Skeletal muscle tissue (tissue), 4 donors: Measurements from ENCODE around the gene APOBEC3F. TPM values are rescaled to one million over a fixed set of nuclear protein-coding genes. Genes with fewer than 3 reads are reported as not detected.

Experiments
- H3K27ac ChIP-seq: one replicate; pipeline ENCODE4 v1.7.0; 2013; ENCODE audit warnings: mild to moderate bottlenecking, low read depth, low read length, inconsistent platforms
- H3K27me3 ChIP-seq, 3 donors: one replicate each; pipeline ENCODE4 v1.7.0; 2013; ENCODE audit warnings: low read length in 3 of 3; ENCODE audit not compliant: control insufficient read depth in 3 of 3, insufficient read depth in 3 of 3
- H3K36me3 ChIP-seq, 3 donors: one replicate each; pipeline ENCODE4 v1.7.0; 2013; ENCODE audit warnings: low read length in 3 of 3; ENCODE audit not compliant: control insufficient read depth in 3 of 3, insufficient read depth in 3 of 3
- H3K4me1 ChIP-seq, 3 donors: one replicate each; pipeline ENCODE4 v1.7.0; 2013; ENCODE audit warnings: low read length in 3 of 3, mild to moderate bottlenecking in 3 of 3; ENCODE audit not compliant: control insufficient read depth in 3 of 3, insufficient read depth in 3 of 3
- H3K4me3 ChIP-seq, 3 donors: one replicate each; pipeline ENCODE4 v1.7.0; 2013; ENCODE audit warnings: low read length in 3 of 3
- H3K9ac ChIP-seq, 3 donors: one replicate each; pipeline ENCODE4 v1.7.0; 2013; ENCODE audit warnings: low read length in 3 of 3, mild to moderate bottlenecking in 3 of 3, moderate library complexity in 2 of 3, low read depth in 1 of 3
- H3K9me3 ChIP-seq, 3 donors: one replicate each; pipeline ENCODE4 v1.7.0; 2013; ENCODE audit warnings: low read length in 3 of 3; ENCODE audit not compliant: control insufficient read depth in 3 of 3
- total RNA-seq: library from RNA; depleted of rRNA; stranded (reverse); fragments of >200 nt; gene quantifications from one replicate; pipeline ENCODE4 v1.2.3, GENCODE V29; 2014
- donor health status: Osteomylitis.

Gene APOBEC3F
- total RNA-seq, 1 donor from 2014 or later = 1.0 TPM

DNA sequence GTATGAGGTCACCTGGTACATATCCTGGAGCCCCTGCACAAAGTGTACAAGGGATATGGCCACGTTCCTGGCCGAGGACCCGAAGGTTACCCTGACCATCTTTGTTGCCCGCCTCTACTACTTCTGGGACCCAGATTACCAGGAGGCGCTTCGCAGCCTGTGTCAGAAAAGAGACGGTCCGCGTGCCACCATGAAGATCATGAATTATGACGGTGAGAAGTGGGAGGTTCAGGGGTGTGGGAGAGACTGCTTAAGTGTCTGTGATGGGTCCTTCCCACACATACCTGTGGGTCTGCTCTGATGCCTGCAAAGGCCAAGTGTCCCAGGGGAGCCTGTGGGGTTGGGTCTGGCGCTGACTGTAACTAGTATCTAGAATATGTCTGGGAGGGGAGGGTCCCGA, 40.4 kb downstream of the APOBEC3F start:
- no peak overlapping the region for H3K4me3 ChIP-seq
- H3K27me3 ChIP-seq = peaks cover 0 to 3% (median 0%) of the 10 kb centered on the region in 3 donors
- H3K4me1 ChIP-seq = peaks cover 0 to 5% (median 0%) of the 10 kb centered on the region in 3 donors
- no peak overlapping the region for H3K9ac ChIP-seq
- H3K36me3 ChIP-seq = no peaks in the 10 kb centered on the region
- H3K27ac ChIP-seq = no peak overlapping the region
- no peaks in the 10 kb centered on the region for H3K9me3 ChIP-seq

DNA sequence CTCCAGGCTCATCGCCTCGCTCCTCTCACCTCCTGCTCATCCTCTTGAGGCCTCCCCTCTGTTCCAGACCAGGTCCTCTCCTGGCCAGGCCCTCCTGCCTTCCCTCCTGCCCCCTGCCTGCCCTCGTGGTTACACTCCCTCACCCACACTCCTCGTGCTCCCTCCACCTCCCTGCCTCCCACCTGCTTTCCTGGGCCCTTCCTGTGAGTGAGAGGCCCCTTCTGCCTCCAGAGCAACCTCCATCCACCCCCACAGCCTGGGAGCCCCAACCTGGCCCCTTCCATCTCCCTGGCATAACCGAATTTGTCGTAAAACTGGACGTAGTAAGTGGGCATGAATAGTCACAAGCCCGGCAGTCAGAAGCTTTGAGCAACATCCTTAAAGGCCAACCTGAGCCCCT, 40.9 kb downstream of the APOBEC3F start:
- Histone ChIP-seq H3K27ac (no peak overlapping the region), H3K27me3 (peaks cover 0 to 3% (median 0%) of the 10 kb centered on the region in 3 donors), H3K36me3 (no peaks in the 10 kb centered on the region), H3K4me3 (no peak overlapping the region), H3K9ac (no peak overlapping the region), H3K9me3 (no peaks in the 10 kb centered on the region), H3K4me1 (peaks cover 0 to 5% (median 0%) of the 10 kb centered on the region in 3 donors)

DNA sequence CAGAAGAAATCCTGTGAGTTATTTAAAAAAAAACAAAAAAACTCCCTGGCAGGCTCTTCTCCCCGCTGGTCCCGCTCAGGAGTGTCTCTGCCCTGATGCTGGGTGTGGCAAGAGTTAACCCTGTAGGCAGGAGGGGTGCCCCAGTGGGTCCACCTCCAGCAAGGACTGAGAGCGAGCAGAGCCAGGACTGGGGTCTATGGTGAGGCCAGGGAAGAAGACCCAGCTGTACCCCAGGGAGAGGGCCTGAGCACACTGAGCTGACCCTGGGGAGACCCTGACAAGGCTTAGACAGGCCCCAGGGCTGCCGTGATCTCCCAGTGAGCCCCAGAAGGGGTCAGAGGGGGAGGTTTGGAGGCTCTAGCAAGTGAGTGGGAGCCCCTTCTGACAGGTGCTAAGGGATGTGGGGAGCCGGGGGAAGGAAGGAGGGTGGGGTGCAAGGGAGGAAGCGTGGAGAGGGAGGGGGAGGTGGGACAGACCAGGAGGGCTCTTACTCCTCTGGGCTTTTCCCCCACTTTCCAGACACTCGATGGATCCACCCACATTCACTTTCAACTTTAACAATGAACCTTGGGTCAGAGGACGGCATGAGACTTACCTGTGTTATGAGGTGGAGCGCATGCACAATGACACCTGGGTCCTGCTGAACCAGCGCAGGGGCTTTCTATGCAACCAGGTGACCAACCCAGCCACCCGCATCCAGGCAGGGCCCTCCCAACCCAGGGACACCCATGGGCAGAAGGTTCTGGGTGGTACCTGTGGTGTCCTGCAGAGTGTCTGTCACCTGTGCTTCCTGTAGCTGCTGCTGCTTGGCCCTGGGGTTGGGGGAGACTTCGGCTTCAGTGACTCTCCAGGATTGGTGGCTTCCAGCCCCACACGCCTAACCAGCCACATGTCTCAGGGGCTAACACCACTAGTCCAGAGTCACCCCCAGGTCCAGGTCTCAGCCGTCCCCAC, 42.8 kb downstream of the APOBEC3F start:
- no peak overlapping the region for H3K4me3 ChIP-seq
- H3K27ac ChIP-seq = no peak overlapping the region
- no peak overlapping the region for H3K9ac ChIP-seq
- peaks cover 0 to 4% (median 4%) of the 10 kb centered on the region in 3 donors for H3K4me1 ChIP-seq
- H3K36me3 ChIP-seq = no peaks in the 10 kb centered on the region
- peaks cover 0 to 5% (median 0%) of the 10 kb centered on the region in 3 donors for H3K27me3 ChIP-seq
- H3K9me3 ChIP-seq = no peaks in the 10 kb centered on the region

GRCh38 chr22:39084666-39085065, 44.0 kb downstream of the APOBEC3F start:
- Histone ChIP-seq H3K4me3 (no peak overlapping the region), H3K27ac (no peak overlapping the region), H3K36me3 (no peaks in the 10 kb centered on the region), H3K9me3 (no peaks in the 10 kb centered on the region), H3K27me3 (peaks cover 0 to 10% (median 3%) of the 10 kb centered on the region in 3 donors), H3K9ac (no peak overlapping the region), H3K4me1 (peaks cover 0 to 4% (median 4%) of the 10 kb centered on the region in 3 donors)

DNA sequence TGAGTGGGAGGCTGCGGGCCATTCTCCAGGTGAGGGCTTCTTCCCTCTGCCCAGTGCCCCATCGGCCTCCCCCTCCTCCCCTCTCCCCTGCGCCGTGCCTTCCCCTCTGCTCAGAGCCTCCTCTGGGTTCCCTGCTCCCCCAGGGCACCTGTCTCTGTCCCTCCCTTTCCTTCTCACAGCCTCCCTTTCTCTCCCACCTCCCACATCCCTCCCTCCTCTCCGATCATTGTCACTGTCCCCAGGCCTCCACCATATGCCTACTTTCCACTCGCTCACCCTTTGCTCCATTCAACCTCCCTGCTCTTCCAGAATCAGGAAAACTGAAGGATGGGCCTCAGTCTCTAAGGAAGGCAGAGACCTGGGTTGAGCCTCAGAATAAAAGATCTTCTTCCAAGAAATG, 46.4 kb downstream of the APOBEC3F start:
- Histone ChIP-seq H3K4me3 (no peak overlapping the region), H3K9ac (no peak overlapping the region), H3K36me3 (no peaks in the 10 kb centered on the region), H3K4me1 (peaks cover 0 to 4% (median 4%) of the 10 kb centered on the region in 3 donors), H3K9me3 (no peaks in the 10 kb centered on the region), H3K27ac (no peak overlapping the region), H3K27me3 (peaks cover 5 to 25% (median 25%) of the 10 kb centered on the region in 3 donors)

DNA sequence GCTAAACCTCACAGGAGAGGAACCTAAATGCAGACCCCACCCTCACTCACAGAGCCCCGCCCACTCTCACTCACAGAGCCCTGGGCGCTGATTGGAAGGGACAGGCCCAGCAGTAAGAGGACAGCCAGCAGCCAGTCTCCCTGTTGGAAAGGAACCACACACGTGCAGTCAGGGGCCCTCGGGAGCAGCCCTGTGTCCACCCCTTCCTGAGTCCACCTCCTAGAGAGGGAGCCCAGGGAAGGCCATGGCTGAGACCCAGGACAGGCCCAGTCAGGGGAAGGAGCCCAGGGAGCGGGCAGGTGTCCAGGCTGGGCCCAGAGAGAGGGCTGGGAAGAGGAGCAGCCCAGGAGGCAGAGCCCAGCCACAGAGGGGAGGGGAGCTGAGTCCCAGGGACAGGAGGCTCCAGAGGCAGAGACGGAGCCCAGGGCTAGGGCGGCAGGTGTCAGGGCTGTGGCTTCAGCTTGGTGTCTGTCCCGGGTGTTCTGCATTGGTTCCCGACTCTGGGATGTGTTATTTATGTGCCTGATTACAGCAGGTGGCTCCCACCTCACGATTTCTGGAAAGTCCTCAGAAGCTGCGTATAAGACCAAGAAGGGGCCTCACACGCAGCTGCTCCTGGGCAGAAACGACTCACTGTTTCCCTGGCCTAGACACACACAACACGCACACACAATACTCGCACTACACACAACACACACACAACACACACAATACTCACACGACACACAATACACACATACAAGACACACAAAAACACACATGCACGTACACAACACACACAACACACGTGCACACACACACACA, 47.4 kb downstream of the APOBEC3F start:
- H3K27me3 ChIP-seq = peaks cover 5 to 27% (median 26%) of the 10 kb centered on the region in 3 donors
- H3K9me3 ChIP-seq = no peaks in the 10 kb centered on the region
- H3K4me1 ChIP-seq = peaks cover 0 to 4% (median 4%) of the 10 kb centered on the region in 3 donors
- H3K9ac ChIP-seq = no peak overlapping the region
- no peak overlapping the region for H3K4me3 ChIP-seq
- no peak overlapping the region for H3K27ac ChIP-seq
- no peaks in the 10 kb centered on the region for H3K36me3 ChIP-seq

- Histone ChIP-seq H3K4me1 (peaks cover 0 to 4% (median 4%) of the 10 kb centered on the region in 3 donors), H3K9me3 (no peaks in the 10 kb centered on the region), H3K27ac (no peak overlapping the region), H3K9ac (no peak overlapping the region), H3K4me3 (no peak overlapping the region), H3K27me3 (peaks cover 5 to 27% (median 26%) of the 10 kb centered on the region in 3 donors), H3K36me3 (no peaks in the 10 kb centered on the region)
Observed at GRCh38 chr22:39088685-39089032, 48.0 kb downstream of the APOBEC3F start.

DNA sequence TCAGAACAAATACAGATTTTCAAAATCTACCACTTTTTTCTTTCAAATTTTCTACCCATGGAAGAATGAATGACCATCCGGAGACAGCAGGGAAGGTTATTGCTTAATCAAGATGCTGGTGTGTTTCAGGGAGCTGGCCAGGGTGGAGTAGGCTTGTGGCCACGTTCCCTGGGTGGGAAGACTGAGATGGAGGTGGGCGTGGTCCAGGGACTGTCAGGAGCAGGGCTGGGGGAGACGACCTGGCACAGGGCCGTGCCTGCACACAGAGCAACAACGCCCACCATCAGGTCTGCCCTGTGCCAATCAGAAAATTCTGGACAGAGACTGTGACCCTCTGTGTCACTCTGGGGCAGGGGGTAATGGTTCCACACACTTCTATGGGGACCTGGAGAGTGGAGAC, 49.3 kb downstream of the APOBEC3F start:
- H3K9me3 ChIP-seq = no peaks in the 10 kb centered on the region
- no peaks in the 10 kb centered on the region for H3K36me3 ChIP-seq
- no peak overlapping the region for H3K9ac ChIP-seq
- peaks cover 0 to 4% (median 4%) of the 10 kb centered on the region in 3 donors for H3K4me1 ChIP-seq
- no peak overlapping the region for H3K4me3 ChIP-seq
- H3K27me3 ChIP-seq = peaks cover 5 to 26% (median 25%) of the 10 kb centered on the region in 3 donors
- no peak overlapping the region for H3K27ac ChIP-seq

GRCh38 chr22:39090426-39091064, 49.9 kb downstream of the APOBEC3F start:
- Histone ChIP-seq H3K9ac (no peak overlapping the region), H3K4me1 (peaks cover 0 to 4% (median 4%) of the 10 kb centered on the region in 3 donors), H3K27me3 (peaks cover 5 to 30% (median 26%) of the 10 kb centered on the region in 3 donors), H3K9me3 (no peaks in the 10 kb centered on the region), H3K27ac (no peak overlapping the region), H3K36me3 (no peaks in the 10 kb centered on the region), H3K4me3 (no peak overlapping the region)
